ENCODE measurements around the gene BANP.

GRCh38 chr16:87979352-87979751 lies 28.1 kb downstream of the BANP start:
- no peak for TF ChIP-seq POLR2AphosphoS5 (IDR thresholded peaks at IDR 0.05; ENCODE audit: low read depth, low read length)
- no peak for TF ChIP-seq POLR2A (IDR thresholded peaks at IDR 0.05; ENCODE audit: low read depth, low read length)
